B cell (primary cell): ENCODE data around the gene COL10A1.

Experiments used
- CTCF ChIP-seq: fragments of 200-600 bp; IDR thresholded peaks from one replicate; pipeline ENCODE4 v1.8.0; 2022; ENCODE audit warnings: antibody characterized with exemption, mild to moderate bottlenecking
- EZH2 ChIP-seq: IDR thresholded peaks from 2 replicates; pipeline ENCODE4 v1.6.1; 2012; ENCODE audit warnings: borderline replicate concordance, low read depth, mild to moderate bottlenecking, moderate library complexity, low read length; ENCODE audit not compliant: insufficient read depth, poor library complexity, severe bottlenecking

GRCh38 chr6:116159782-116160524, 34.0 kb upstream of the COL10A1 start:
- TF ChIP-seq CTCF = no peak
- TF ChIP-seq EZH2 = no peak
